Neural cell (in vitro differentiated cells): ENCODE data around the gene CDT1.

Source experiments
- TAF1 ChIP-seq: IDR thresholded peaks from 2 replicates; pipeline ENCODE4 v1.6.1; 2012; ENCODE audit warnings: low read depth
- TF ChIP-seq, protein P1 (sequence below): fragments of 450-650 bp; IDR thresholded peaks from 2 replicates; pipeline ENCODE4 v1.5.1; 2014; ENCODE audit warnings: antibody characterized with exemption, mild to moderate bottlenecking, moderate library complexity; ENCODE audit not compliant: poor library complexity, severe bottlenecking

DNA sequence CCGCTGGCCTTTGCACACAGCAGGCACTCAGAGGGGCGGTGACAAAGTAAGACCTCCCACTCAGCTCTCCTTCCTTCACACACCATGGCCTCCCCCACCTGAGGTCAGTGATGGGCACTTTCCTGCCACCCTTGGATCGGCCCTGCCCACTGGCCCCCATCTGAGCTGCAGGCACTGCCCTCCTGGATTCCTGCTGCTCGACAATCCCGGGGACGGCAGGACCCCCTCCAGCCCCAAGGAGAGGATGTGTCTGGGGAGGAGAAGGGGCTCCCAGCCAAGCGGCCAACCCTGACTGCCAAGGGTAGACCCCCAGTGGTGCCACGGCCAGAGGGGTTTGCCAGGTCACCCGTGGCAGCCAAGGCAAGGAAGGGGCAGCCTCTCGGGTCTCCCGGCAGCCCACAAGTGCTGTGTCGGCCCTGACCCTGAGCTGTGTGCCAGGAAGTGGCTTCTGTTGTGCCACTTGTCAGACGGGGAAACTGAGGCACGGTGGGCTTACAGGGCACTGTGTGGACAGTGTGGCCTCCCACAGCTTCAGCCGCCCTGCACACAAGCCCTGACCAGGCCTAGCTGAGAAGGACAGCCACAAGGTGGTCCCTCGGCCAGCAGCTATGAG, 41.2 kb upstream of the CDT1 start:
- TF ChIP-seq, protein P1, sequence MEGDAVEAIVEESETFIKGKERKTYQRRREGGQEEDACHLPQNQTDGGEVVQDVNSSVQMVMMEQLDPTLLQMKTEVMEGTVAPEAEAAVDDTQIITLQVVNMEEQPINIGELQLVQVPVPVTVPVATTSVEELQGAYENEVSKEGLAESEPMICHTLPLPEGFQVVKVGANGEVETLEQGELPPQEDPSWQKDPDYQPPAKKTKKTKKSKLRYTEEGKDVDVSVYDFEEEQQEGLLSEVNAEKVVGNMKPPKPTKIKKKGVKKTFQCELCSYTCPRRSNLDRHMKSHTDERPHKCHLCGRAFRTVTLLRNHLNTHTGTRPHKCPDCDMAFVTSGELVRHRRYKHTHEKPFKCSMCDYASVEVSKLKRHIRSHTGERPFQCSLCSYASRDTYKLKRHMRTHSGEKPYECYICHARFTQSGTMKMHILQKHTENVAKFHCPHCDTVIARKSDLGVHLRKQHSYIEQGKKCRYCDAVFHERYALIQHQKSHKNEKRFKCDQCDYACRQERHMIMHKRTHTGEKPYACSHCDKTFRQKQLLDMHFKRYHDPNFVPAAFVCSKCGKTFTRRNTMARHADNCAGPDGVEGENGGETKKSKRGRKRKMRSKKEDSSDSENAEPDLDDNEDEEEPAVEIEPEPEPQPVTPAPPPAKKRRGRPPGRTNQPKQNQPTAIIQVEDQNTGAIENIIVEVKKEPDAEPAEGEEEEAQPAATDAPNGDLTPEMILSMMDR = no peak
- no peak for TF ChIP-seq TAF1
